ENCODE measurements around the gene MTARC1.

GRCh38 chr1:220759147-220759546 lies 27.6 kb upstream of the MTARC1 start:
- TF ChIP-seq EZH2 (IDR thresholded peaks at IDR 0.05; ENCODE audit: low read depth) (no peak), CTCF (conservative IDR thresholded peaks at IDR 0.05) (no peak)
